HG02885 (cell line): ENCODE results near the gene SERINC2.
"Not testable (repeated sequence)": the region's sequence is repeated elsewhere in the genome, so short reads cannot be mapped to it uniquely, and the experiment has no call there.

Experiments used
- ATAC-seq: cut with Tn5 transposase; IDR thresholded peaks from one replicate; pipeline ENCODE4 v1.9.1; 2021; ENCODE audit warnings: mild to moderate bottlenecking; ENCODE audit not compliant: unreplicated experiment, poor library complexity

Gene SERINC2

GRCh38 chr1:31431351-31432257, 18.6 kb downstream of the SERINC2 start:
- ATAC-seq = not testable (repeated sequence)

- ATAC-seq = no peak
These were observed 19.8 kb downstream of the SERINC2 start for GRCh38 chr1:31432592-31433395.

GRCh38 chr1:31433396-31433930, 20.4 kb downstream of the SERINC2 start:
- no peak for ATAC-seq

GRCh38 chr1:31434101-31434871, 21.3 kb downstream of the SERINC2 start:
- no peak for ATAC-seq

- no peak for ATAC-seq
These were observed 22.0 kb downstream of the SERINC2 start for GRCh38 chr1:31434979-31435378.

GRCh38 chr1:31435471-31436409, 22.7 kb downstream of the SERINC2 start:
- no peak for ATAC-seq

GRCh38 chr1:31436596-31437432, 23.8 kb downstream of the SERINC2 start:
- ATAC-seq = no peak

- no peak for ATAC-seq
These were observed 24.5 kb downstream of the SERINC2 start for GRCh38 chr1:31437433-31438037.

- no peak for ATAC-seq
These were observed 26.3 kb downstream of the SERINC2 start for GRCh38 chr1:31439276-31439675.

- ATAC-seq = no peak
These were observed 28.1 kb downstream of the SERINC2 start for GRCh38 chr1:31441073-31441472.

GRCh38 chr1:31441558-31441957, 28.5 kb downstream of the SERINC2 start:
- ATAC-seq = no peak

- no peak for ATAC-seq
These were observed 29.1 kb downstream of the SERINC2 start for GRCh38 chr1:31441970-31442647.

GRCh38 chr1:31442648-31442994, 29.6 kb downstream of the SERINC2 start:
- ATAC-seq = no peak

GRCh38 chr1:31443673-31444072, 30.7 kb downstream of the SERINC2 start:
- ATAC-seq = no peak

- no peak for ATAC-seq
These were observed 31.9 kb downstream of the SERINC2 start for GRCh38 chr1:31444725-31445448.

GRCh38 chr1:31445951-31446350, 32.9 kb downstream of the SERINC2 start:
- ATAC-seq = no peak

- ATAC-seq = no peak
These were observed 34.2 kb downstream of the SERINC2 start for GRCh38 chr1:31447210-31447609.
